IPS-18c (cell line): Measurements from ENCODE around the gene TMED8.
A peak's percentile ranks its signal among the peaks of the same experiment; 100 is the strongest.
"Not testable (repeated sequence)": the region's sequence is repeated elsewhere in the genome, so short reads cannot be mapped to it uniquely, and the experiment has no call there.

Experiments used
- H3K4me3 ChIP-seq: 2 replicates; pipeline ENCODE4 v1.7.0; 2013; ENCODE audit warnings: low read depth, mild to moderate bottlenecking, low read length, moderate library complexity; ENCODE audit not compliant: insufficient read depth
- H3K9me3 ChIP-seq: one replicate; pipeline ENCODE4 v1.6.1; 2013; ENCODE audit warnings: mild to moderate bottlenecking, low read length, moderate library complexity; ENCODE audit not compliant: control insufficient read depth, insufficient read depth

TMED8 gene

DNA sequence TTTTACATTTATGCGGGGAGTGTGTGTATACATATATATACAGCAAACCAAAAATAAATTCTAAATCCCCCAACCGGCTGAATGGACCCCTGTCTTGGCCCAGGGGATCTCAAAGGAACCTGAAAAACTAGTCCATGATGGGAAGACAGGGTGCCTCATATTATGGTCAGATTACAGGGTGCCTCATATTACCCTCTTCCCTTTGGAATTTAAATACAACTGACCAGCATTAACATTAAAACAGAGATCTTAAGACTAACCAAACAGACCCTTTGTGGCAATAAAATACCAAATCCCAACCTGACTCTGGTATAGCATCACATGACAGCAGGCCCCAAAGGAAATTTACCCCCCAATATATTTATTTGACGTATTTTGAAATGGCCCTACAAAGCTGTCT lies 39.0 kb downstream of the TMED8 start:
- Histone ChIP-seq H3K4me3 (no peak overlapping the region), H3K9me3 (no peaks in the 10 kb centered on the region)

DNA sequence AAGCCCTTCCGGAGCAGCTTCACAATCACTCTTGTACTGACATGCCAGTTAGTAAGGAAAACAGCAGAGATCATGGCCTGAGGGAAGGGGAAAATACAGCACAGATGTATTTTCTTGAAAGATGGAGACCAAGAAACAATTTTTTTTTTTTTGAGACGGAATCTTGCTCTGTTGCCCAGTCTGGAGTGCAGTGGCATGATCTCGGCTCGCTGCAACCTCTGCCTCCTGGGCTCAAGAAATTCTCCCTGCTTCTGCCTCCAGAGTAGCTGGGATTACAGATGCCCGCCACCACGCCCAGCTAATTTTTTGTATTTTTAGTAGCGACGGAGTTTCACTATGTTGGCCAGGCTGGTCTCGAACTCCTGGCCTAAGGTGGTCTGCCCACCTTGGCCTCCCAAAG lies 39.6 kb downstream of the TMED8 start:
- H3K4me3 ChIP-seq, H3K9me3 ChIP-seq: not testable (repeated sequence)

DNA sequence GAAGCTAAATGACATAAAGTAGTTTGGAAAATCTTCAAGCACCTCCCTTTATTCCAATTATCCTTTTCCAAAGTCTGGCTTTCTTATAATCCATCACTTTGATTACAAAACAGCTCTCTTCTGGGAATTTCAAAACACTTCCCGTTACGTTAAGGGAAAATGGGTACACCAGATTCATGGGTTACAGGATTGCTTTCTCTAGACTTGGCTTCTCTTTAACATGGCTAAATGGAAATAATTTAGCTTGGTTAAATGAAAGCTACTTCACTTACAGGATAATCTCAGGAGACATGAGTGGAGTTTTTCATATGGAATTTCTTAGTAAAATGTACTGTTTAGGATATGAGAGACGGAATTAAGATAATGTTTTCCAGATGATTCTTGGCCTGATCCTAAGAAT lies 41.3 kb downstream of the TMED8 start:
- no peaks in the 10 kb centered on the region for H3K9me3 ChIP-seq
- no peak overlapping the region for H3K4me3 ChIP-seq

- H3K4me3 ChIP-seq: no peak overlapping the region
- peaks cover 2% of the 10 kb centered on the region for H3K9me3 ChIP-seq
Observed at GRCh38 chr14:77329872-77330271, 47.0 kb downstream of the TMED8 start.

DNA sequence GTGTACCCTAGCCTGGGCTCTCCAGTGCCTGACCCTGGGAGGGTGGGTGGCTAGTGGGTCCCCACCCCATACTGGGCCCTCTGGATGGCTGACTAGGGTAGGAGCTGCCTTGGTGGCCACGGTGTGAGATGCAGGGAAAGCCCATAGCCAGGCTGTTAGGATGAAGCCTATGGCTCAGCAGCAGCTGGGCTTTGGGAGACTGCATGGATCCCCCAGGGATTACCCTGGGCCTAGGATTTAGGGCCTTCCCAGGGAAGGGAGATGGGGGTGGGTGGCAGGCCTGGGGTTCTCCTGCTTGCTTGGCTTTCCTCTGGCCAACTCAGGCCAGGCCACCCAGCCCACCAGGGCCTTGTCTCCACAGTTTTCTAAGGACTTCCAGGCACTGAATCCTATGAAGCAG lies 49.8 kb downstream of the TMED8 start:
- Histone ChIP-seq H3K9me3 (peaks cover 2% of the 10 kb centered on the region), H3K4me3 (no peak overlapping the region)

DNA sequence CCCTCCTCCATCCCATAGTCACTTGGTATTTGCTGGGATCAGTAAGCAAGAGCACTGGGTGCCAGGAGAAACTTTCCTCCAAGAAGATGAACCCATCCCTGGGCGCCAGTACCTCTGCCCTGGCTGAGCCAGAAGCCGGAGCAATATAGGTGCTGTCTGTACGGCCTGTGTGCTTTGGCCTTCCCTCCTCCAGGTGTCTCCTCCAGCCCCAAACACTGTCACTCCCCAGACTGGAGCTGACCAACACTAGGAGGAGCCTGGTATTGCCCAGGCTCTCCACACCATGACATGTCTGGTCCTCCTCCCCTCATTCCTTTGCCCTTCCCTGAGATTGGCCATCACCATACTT lies 51.2 kb downstream of the TMED8 start:
- Histone ChIP-seq H3K9me3 (peaks cover 2% of the 10 kb centered on the region), H3K4me3 (no peak overlapping the region)

DNA sequence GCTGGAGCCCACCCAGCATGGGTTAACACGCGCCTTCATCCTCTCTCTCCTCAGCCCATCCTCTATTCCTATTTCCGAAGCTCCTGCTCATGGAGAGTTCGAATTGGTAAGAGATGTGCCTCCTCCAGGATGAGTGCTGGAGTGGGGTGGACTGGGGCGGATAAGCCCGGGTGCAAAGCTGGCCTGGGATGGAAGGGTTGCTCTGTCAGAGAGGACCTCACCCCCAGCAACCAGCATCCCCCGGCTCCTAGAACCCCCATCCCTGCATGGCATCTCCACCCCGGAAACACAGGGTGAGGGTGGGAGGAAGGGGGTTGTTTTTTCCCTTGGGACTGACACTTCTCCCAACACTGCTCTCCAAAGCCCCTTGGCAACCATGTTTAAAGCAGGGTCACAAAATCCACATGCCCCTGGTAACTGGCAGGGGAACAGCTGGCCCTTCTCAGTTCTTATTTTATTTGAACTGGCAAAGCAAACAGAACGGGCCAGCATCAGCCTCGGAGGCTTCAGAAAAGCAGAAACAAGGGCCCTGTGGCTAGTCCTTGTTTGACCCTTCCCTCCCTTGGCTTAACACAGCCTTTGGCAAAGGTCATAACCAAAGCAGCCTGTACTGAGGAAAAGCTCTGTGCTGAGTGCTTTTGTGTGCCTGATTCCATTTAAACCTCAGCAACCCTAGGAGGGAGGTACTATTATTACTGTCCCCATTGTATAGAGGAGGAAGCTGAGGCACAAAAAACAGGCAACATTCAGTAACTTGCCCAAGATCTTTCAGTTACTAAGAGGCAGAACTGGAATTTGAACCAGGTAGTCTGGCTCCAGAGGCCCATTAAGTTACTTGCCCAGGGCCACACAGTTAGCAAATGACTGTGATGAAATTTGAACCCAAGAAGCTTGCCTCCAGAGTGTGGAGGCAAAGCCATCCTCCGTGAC lies 51.8 kb downstream of the TMED8 start:
- no peak overlapping the region for H3K4me3 ChIP-seq
- H3K9me3 ChIP-seq: peaks cover 2% of the 10 kb centered on the region

- Histone ChIP-seq H3K9me3 (peaks cover 2% of the 10 kb centered on the region), H3K4me3 (no peak overlapping the region)
Observed at GRCh38 chr14:77324289-77324688, 52.6 kb downstream of the TMED8 start.

DNA sequence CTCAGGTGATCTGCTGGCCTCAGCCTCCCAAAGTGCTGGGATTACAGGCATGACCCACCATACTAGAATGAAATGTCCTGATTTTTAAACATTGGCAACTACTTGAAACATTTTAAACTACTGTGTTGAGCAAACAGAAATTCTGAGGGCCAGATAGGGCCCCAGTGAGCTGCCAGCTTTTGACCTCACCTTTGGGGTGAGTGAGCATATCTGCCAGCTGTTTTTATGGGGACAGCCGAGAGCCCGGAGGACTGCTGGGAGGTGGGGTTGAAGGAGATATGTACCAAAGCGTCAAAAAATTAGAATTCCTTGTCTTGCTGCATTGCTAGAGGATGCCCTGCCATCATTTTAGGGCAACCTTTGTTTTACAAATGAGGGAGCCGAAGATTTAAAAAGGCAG lies 53.3 kb downstream of the TMED8 start:
- Histone ChIP-seq H3K4me3 (no peak overlapping the region), H3K9me3 (peaks cover 2% of the 10 kb centered on the region)

DNA sequence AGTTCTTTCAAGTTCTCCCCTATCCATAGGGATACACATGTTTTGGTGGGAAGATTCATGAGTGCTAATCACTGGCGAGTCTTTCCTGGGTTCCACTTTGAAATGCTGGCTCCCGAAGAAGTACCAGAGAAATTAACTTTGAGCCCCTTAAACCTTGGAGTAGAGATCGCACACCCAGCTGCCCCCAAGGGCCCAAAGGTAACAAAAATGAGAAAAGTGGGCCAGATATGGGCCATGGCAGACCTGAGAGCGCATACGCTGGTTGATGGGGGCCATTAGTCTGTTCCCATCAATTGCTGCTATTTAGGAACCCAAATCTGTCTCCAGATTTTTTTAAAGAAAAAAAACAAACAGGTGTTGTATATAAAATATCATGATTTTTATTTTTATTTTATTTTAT lies 53.9 kb downstream of the TMED8 start:
- H3K9me3 ChIP-seq: peaks cover 2% of the 10 kb centered on the region
- H3K4me3 ChIP-seq: no peak overlapping the region

GRCh38 chr14:77322250-77322902 lies 54.5 kb downstream of the TMED8 start:
- peak overlapping the region; percentile 100 for H3K4me3 ChIP-seq
- H3K9me3 ChIP-seq: peaks cover 2% of the 10 kb centered on the region

- Histone ChIP-seq H3K4me3 (peak within 1 kb of the TSS; percentile 100), H3K9me3 (peaks cover 1% of the 10 kb centered on the region)
Observed at GRCh38 chr14:77320238-77320935, 56.5 kb downstream of the TMED8 start, which contains the start of gene POMT2. TSS of gene POMT2 (minus strand) at chr14:77320883. CDS start at chr14:77320681, 202 bp downstream.

- 0 out of 2 replicates have a peak overlapping the region, but pooled peaks have one; percentile 20 for H3K4me3 ChIP-seq
- no peaks in the 10 kb centered on the region for H3K9me3 ChIP-seq
Observed at GRCh38 chr14:77319422-77319821, 57.5 kb downstream of the TMED8 start.

- not testable (repeated sequence) for H3K4me3 ChIP-seq, H3K9me3 ChIP-seq
Observed at GRCh38 chr14:77318756-77319155, 58.1 kb downstream of the TMED8 start.

DNA sequence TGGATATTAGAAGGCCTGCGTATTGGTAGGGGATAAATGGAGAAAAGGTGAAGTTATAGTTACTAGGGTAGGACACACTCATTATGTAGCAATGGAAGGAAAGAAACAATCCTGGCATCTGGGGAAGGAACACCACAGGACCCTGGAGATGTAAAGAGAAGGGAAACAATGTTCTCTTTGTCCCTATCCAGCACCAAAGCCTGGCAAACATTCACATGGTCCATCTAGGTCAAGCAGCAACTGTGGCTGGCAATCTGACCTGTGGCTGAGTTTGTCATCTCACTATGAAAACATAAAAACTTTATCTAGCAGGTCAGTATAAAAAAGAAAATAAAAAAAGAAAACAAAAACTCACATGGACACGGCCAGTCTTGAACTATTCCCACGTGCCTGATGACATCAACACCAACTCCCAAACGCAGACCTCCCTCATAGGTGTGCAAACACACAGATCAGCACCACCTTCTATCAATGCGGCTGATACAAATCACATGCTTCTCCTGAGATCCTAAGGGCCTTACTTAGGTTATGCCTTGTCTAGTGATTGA lies 58.8 kb downstream of the TMED8 start:
- Histone ChIP-seq H3K4me3 (no peak overlapping the region), H3K9me3 (no peaks in the 10 kb centered on the region)

DNA sequence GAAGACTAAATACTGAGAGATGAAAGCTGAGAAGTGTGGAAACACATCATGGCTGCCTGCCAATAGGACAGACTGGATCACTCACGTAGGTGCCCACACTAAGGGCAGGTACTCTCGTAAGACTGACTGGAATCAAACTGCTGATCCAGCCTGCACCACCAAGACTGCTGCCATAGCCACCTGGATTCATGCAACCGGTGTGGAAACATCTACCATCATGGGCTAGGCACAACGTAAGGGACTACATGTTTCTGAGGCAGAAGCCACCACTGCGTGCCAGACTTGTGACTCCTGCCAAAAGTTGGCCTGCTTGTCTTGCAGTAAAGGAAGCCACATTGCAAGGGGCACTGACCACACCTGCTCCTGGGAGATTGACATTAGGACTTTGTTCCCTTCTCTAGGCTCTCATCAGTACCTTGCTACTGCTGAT lies 60.0 kb downstream of the TMED8 start:
- no peaks in the 10 kb centered on the region for H3K9me3 ChIP-seq
- no peak overlapping the region for H3K4me3 ChIP-seq

DNA sequence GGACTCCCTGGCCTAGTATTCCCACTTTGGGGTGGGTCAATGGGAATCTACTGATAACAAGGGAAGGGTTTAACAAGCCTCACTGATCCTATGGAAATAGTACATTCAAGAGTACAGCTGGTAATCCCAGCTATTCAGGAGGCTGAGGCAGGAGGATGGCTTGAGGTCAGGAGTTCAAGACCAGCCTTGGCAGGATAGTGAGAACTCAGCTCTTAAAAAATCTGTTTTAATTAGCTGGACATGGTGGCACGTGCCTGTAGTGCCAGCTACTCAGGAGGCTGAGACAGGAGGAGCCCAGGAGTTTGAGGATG lies 60.7 kb downstream of the TMED8 start:
- Histone ChIP-seq H3K9me3 (no peaks in the 10 kb centered on the region), H3K4me3 (no peak overlapping the region)
